Measurements from ENCODE around the gene IGSF9. TPM values are rescaled to one million over a fixed set of nuclear protein-coding genes. Genes with fewer than 3 reads are reported as not detected.

The IGSF9 gene
- total and polyA plus RNA-seq, 10 of the 15 experiments (the other 5 are each of a cell fraction or from before 2014, with no cell fraction given), result 0.04 to 0.07 TPM; not detected in 8

GRCh38 chr1:159979257-159979656 is 33.8 kb upstream of the IGSF9 start:
- Histone ChIP-seq H4K20me1 (ENCODE audit: control insufficient read depth, insufficient read depth) (no peaks in the 10 kb centered on the region), H3K27me3 (replicated peaks in 1 of 2; ENCODE audit: control insufficient read depth in 2 of 2, insufficient read depth in 2 of 2, low read length in 1 of 2) (no peaks in the 10 kb centered on the region; a peak in 2 of 4 replicates), H3K9ac (ENCODE audit: control insufficient read depth, insufficient read depth, low read length) (no peak overlapping the region), H3K4me1 (ENCODE audit: control insufficient read depth, insufficient read depth, low read length) (no peaks in the 10 kb centered on the region), H3K9me3 (replicated peaks; ENCODE audit: control insufficient read depth, insufficient read depth, low read length) (no peaks in the 10 kb centered on the region), H3K4me3 (no peak overlapping the region), H3K79me2 (ENCODE audit: control insufficient read depth, insufficient read depth, low read length) (no peaks in the 10 kb centered on the region), H3K4me2 (ENCODE audit: control insufficient read depth, insufficient read depth) (no peak overlapping the region), H2AFZ (ENCODE audit: control insufficient read depth, low read depth, low read length) (no peak overlapping the region), H3K27ac (ENCODE audit: control insufficient read depth, insufficient read depth) (no peak overlapping the region), H3K36me3 (ENCODE audit: control insufficient read depth in 2 of 2, insufficient read depth in 2 of 2, low read length in 1 of 2) (no peaks in the 10 kb centered on the region)
- intact Hi-C loops (cut with micrococcal nuclease; ENCODE audit: unreplicated experiment) (no loop called here), in situ Hi-C loops (cut with MboI) (no loop called here)
- RAD21 ChIA-PET (ENCODE audit: unreplicated experiment), result no interaction called here
- no peak for DNase-seq (ENCODE audit: low read depth, low spot score)
- TF ChIP-seq ATF2 (IDR thresholded peaks at IDR 0.05; ENCODE audit: low read length) (no peak), ZBTB11 (CRISPR knock-in tag; IDR thresholded peaks at IDR 0.05) (no peak), IKZF2 (IDR thresholded peaks at IDR 0.05) (no peak), RELA (IDR thresholded peaks at IDR 0.05; ENCODE audit: borderline replicate concordance, partially characterized antibody) (no peak)
- TF ChIP-seq, protein P1, sequence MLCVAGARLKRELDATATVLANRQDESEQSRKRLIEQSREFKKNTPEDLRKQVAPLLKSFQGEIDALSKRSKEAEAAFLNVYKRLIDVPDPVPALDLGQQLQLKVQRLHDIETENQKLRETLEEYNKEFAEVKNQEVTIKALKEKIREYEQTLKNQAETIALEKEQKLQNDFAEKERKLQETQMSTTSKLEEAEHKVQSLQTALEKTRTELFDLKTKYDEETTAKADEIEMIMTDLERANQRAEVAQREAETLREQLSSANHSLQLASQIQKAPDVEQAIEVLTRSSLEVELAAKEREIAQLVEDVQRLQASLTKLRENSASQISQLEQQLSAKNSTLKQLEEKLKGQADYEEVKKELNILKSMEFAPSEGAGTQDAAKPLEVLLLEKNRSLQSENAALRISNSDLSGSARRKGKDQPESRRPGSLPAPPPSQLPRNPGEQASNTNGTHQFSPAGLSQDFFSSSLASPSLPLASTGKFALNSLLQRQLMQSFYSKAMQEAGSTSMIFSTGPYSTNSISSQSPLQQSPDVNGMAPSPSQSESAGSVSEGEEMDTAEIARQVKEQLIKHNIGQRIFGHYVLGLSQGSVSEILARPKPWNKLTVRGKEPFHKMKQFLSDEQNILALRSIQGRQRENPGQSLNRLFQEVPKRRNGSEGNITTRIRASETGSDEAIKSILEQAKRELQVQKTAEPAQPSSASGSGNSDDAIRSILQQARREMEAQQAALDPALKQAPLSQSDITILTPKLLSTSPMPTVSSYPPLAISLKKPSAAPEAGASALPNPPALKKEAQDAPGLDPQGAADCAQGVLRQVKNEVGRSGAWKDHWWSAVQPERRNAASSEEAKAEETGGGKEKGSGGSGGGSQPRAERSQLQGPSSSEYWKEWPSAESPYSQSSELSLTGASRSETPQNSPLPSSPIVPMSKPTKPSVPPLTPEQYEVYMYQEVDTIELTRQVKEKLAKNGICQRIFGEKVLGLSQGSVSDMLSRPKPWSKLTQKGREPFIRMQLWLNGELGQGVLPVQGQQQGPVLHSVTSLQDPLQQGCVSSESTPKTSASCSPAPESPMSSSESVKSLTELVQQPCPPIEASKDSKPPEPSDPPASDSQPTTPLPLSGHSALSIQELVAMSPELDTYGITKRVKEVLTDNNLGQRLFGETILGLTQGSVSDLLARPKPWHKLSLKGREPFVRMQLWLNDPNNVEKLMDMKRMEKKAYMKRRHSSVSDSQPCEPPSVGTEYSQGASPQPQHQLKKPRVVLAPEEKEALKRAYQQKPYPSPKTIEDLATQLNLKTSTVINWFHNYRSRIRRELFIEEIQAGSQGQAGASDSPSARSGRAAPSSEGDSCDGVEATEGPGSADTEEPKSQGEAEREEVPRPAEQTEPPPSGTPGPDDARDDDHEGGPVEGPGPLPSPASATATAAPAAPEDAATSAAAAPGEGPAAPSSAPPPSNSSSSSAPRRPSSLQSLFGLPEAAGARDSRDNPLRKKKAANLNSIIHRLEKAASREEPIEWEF (IDR thresholded peaks at IDR 0.05; ENCODE audit: insufficient replicate concordance, low read depth, low read length), result no peak
- CTCF ChIA-PET, result interaction anchor here (0.6 kb wide), 1 partner anchor 764 kb away, joined by 4 read pairs; no protein-coding TSS in a partner anchor
- 14% methylated on average over 3 of the region's 3 CpGs for WGBS (ENCODE audit: insufficient coverage, insufficient replicate concordance, low lambda C conversion rate, missing lambda C conversion rate)
- no peak for ATAC-seq
- BruUV-seq (replicated peaks), result no TSS peak
- POLR2A ChIA-PET, result interaction anchor here (0.7 kb wide), 1 partner anchor 231 kb away, joined by 3 read pairs; no protein-coding TSS in a partner anchor
- no peak for FAIRE-seq
- SMC1A ChIA-PET (ENCODE audit: uncharacterized antibody, unreplicated experiment), result no interaction called here
